Measurements from ENCODE around the gene ANGPT4. TPM values are rescaled to one million over a fixed set of nuclear protein-coding genes. Genes with fewer than 3 reads are reported as not detected.

ANGPT4 gene
- total and polyA plus RNA-seq, 9 of the 15 experiments (the other 6 are each of a cell fraction or from before 2014, with no cell fraction given): not detected

- TF ChIP-seq ZNF507 (tag; conservative IDR thresholded peaks at IDR 0.05): no peak
- no peak for TF ChIP-seq ZBTB12 (CRISPR knock-in tag; IDR thresholded peaks at IDR 0.05)
- no peak for TF ChIP-seq RBBP5 (IDR thresholded peaks at IDR 0.05; ENCODE audit: borderline replicate concordance, insufficient read depth, low read length, poor library complexity, severe bottlenecking)
- no peak for TF ChIP-seq ATF3 (IDR thresholded peaks at IDR 0.05)
- TF ChIP-seq ATF3 (CRISPR knock-in tag; conservative IDR thresholded peaks at IDR 0.05): no peak
- no peak for TF ChIP-seq ZHX1 (conservative IDR thresholded peaks at IDR 0.05; ENCODE audit: low read length)
Measured at GRCh38 chr20:846894-847278, 69.2 kb downstream of the ANGPT4 start (continued).

All from K562 (cell line).